Peyer's patch (tissue), 4 donors: ENCODE measurements around the gene SCP2. TPM values are rescaled to one million over a fixed set of nuclear protein-coding genes. Genes with fewer than 3 reads are reported as not detected.
A peak's percentile ranks its signal among the peaks of the same experiment; 100 is the strongest.

Experiments
- DNase-seq, 3 donors: peaks; one replicate each; pipeline ENCODE4 v3.0.0-alpha.2; 2017 to 2019
- H3K27ac ChIP-seq, 4 donors: fragments of 200-600 bp; sonication (generic); one replicate each; pipeline ENCODE4 v1.5.1; 2016 to 2019
- H3K27me3 ChIP-seq, 2 donors: fragments of 200-600 bp; sonication (generic); one replicate each; pipeline ENCODE4 v1.5.1; 2019
- H3K36me3 ChIP-seq, 3 donors: fragments of 200-600 bp; sonication (generic); one replicate each; pipeline ENCODE4 v1.5.1; 2016 to 2019
- H3K4me1 ChIP-seq, 4 donors: fragments of 200-600 bp; sonication (generic); one replicate each; pipeline ENCODE4 v1.5.1; 2016 to 2019
- H3K4me3 ChIP-seq, 4 donors: fragments of 200-600 bp; sonication (generic); 1 replicate in 3 of 4; 2 replicates in 1 of 4; pipeline ENCODE4 v1.5.1; 2016 to 2019; ENCODE audit warnings: mild to moderate bottlenecking in 1 of 4
- H3K9me3 ChIP-seq, 4 donors: fragments of 200-600 bp; sonication (generic); one replicate each; pipeline ENCODE4 v1.5.1; 2016 to 2019; ENCODE audit warnings: mild to moderate bottlenecking in 1 of 4
- POLR2A ChIP-seq, 2 donors: fragments of 450-650 bp; IDR thresholded peaks; one replicate each; pipeline ENCODE4 v1.5.1; 2017; ENCODE audit warnings: antibody characterized with exemption in 2 of 2, mild to moderate bottlenecking in 2 of 2, moderate library complexity in 2 of 2
- total RNA-seq, 4 donors: library from RNA; depleted of rRNA; stranded (reverse); fragments of >200 nt; gene quantifications; one replicate each; pipeline ENCODE4 v1.1.0, GENCODE V29; 2016
- TF ChIP-seq, protein P1 (sequence below), 6 experiments: fragments of 450-650 bp in 4 of 6; fragments of 200-600 bp in 2 of 6; sonication (generic) in 1 of 6; IDR thresholded peaks; one replicate each; pipeline ENCODE4 v1.5.1; 2017 to 2019; ENCODE audit warnings: antibody characterized with exemption in 6 of 6, mild to moderate bottlenecking in 3 of 6, moderate library complexity in 1 of 6

SCP2 gene
- total RNA-seq, 4 donors from 2014 or later: 161 to 402 (median 219) TPM

DNA sequence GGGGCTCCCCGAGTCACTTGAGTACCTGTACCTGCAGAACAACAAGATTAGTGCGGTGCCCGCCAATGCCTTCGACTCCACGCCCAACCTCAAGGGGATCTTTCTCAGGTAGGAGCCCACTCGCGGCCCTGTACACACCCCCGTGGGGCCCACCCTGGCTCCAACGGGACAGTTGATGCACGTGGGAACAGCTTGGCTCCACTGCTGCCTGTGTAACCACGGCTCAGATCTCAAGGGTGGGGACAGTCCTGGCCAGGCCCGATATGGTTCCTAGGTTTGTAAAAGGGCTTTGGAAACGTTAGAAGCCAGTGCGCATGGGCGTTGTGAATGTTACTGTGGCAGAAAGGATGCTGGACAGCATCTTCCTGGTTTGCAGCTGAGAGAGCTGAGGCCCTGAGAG is 153.7 kb downstream of the SCP2 start:
- Histone ChIP-seq H3K9me3 (no peaks in the 10 kb centered on the region), H3K27me3 (no peaks in the 10 kb centered on the region), H3K27ac (no peak overlapping the region), H3K4me1 (no peaks in the 10 kb centered on the region), H3K36me3 (no peaks in the 10 kb centered on the region), H3K4me3 (no peak overlapping the region)
- TF ChIP-seq, protein P1, sequence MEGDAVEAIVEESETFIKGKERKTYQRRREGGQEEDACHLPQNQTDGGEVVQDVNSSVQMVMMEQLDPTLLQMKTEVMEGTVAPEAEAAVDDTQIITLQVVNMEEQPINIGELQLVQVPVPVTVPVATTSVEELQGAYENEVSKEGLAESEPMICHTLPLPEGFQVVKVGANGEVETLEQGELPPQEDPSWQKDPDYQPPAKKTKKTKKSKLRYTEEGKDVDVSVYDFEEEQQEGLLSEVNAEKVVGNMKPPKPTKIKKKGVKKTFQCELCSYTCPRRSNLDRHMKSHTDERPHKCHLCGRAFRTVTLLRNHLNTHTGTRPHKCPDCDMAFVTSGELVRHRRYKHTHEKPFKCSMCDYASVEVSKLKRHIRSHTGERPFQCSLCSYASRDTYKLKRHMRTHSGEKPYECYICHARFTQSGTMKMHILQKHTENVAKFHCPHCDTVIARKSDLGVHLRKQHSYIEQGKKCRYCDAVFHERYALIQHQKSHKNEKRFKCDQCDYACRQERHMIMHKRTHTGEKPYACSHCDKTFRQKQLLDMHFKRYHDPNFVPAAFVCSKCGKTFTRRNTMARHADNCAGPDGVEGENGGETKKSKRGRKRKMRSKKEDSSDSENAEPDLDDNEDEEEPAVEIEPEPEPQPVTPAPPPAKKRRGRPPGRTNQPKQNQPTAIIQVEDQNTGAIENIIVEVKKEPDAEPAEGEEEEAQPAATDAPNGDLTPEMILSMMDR (IDR thresholded peaks at IDR 0.05): no peak
- TF ChIP-seq POLR2A (IDR thresholded peaks at IDR 0.05): no peak
- peak in 1 of 3 donors; percentile 38 for DNase-seq

DNA sequence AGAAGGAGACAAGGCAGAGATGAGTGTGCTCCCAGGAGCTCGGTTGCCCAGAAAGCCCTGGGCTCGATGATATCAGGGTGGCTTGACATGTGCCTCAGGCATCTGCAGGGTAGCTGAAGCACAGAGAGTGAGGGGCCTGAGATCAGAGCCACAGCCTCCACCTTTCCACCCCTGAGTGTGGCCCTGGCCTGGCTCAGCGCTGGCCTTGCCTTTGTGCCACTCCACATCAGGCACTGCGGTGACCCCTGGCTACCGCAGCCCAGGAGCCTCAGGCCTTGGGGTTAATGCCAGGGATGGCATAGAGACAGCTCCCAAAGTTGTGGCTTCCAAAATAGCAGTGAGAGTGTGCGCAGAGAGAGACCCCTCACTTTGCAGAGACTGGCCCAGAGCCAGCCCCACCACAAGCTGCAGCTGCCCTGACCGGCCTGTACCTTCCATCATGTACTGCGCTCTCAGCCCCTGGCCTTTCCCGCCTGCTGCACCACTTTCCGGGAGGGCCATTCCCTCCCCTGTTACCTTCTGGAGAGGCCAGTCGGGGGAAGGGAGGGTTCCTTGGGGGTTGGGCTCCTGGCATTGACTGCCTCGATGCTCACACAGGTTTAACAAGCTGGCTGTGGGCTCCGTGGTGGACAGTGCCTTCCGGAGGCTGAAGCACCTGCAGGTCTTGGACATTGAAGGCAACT is 154.4 kb downstream of the SCP2 start:
- H3K4me1 ChIP-seq: no peaks in the 10 kb centered on the region
- H3K4me3 ChIP-seq: no peak overlapping the region
- no peaks in the 10 kb centered on the region for H3K9me3 ChIP-seq
- TF ChIP-seq POLR2A (IDR thresholded peaks at IDR 0.05): no peak
- TF ChIP-seq, protein P1 (IDR thresholded peaks at IDR 0.05): no peak
- no peaks in the 10 kb centered on the region for H3K36me3 ChIP-seq
- no peaks in the 10 kb centered on the region for H3K27me3 ChIP-seq
- no peak overlapping the region for H3K27ac ChIP-seq
- no peak for DNase-seq

DNA sequence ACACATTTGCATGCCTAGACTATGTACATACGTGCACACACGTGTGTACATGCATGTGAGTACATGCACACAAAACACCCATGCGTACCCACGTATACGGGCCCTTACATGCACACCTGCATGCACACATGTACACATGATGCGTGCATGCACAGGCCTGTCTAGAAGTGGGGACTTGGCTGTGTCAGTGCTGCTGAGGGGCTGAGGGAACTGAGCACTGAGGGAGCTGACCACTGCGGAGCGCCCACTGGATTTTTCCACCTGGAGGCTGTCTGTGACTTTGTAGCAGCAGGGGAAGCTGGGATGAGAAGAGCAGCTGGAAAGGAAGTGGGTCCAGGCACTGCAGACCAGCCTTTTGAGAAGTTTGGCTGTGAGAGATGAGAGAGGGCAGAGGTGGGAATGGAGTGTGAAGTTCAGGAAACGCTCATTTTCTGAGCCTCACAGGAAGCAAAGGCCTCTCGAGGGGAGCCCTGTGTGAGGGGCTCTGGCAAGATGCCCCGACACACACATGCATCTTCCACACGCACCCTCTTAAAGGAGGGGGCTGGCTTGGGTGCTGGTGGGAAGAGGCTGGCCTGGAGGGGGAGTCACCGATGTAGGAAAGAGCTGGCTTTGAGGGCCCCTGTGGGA is 155.9 kb downstream of the SCP2 start:
- no peak for DNase-seq
- no peak overlapping the region for H3K27ac ChIP-seq
- TF ChIP-seq, protein P1 (IDR thresholded peaks at IDR 0.05): no peak
- TF ChIP-seq POLR2A (IDR thresholded peaks at IDR 0.05): no peak
- H3K36me3 ChIP-seq: no peaks in the 10 kb centered on the region
- no peaks in the 10 kb centered on the region for H3K27me3 ChIP-seq
- no peaks in the 10 kb centered on the region for H3K4me1 ChIP-seq
- no peaks in the 10 kb centered on the region for H3K9me3 ChIP-seq
- H3K4me3 ChIP-seq: no peak overlapping the region

DNA sequence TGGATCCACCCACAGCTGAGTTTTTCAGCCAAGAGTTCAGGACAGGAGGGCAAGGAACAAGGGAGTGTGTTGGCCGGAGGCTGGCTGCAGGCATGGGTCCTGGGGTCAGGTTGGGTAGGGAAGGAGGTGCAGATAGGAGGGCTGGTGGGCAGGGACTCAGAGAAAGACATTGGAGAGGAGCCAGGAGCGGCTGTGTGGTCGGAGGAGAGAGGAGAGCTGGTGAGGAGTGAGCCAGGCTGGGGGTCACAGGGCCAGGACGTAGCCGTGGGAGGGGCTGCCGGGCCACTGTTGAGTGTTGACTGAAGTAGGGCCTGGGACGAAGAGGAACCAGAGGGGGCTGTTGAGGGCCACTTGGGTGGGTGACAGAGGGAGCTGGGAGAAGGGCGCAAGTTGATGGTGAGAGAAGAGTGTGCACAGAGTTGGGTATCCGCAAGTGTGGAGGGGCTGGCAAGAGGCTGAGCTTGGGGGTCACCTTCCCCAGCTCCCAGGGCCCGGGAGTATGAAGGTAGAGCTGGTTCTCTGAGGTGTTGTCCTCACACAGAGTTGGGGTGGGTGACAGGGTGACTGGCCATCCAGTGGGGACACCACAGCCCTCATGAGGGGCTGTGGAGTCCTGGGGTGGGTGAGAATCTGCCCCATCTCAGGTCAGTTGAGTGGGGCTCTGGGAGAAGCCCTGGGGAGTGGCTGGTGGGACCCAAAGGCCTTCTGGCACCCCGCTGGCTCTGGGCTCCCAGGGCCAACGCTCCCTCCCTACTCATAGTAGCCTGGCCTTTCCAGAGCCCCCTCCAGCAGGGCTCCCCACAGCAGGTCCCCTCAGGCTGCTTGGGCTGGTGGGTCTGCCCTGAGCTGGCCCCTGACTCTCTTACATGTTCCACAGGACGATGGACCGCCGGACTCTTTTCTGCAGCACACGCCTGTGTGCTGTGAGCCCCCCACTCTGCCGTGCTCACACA is 156.8 kb downstream of the SCP2 start:
- no peak for DNase-seq
- Histone ChIP-seq H3K27me3 (no peaks in the 10 kb centered on the region), H3K4me1 (peaks cover 0 to 4% (median 0%) of the 10 kb centered on the region in 4 donors), H3K27ac (no peak overlapping the region), H3K9me3 (no peaks in the 10 kb centered on the region), H3K36me3 (no peaks in the 10 kb centered on the region), H3K4me3 (no peak overlapping the region)
- TF ChIP-seq POLR2A (IDR thresholded peaks at IDR 0.05): no peak
- TF ChIP-seq, protein P1 (IDR thresholded peaks at IDR 0.05): no peak

DNA sequence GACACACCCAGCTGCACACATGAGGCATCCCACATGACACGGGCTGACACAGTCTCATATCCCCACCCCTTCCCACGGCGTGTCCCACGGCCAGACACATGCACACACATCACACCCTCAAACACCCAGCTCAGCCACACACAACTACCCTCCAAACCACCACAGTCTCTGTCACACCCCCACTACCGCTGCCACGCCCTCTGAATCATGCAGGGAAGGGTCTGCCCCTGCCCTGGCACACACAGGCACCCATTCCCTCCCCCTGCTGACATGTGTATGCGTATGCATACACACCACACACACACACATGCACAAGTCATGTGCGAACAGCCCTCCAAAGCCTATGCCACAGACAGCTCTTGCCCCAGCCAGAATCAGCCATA is 157.5 kb downstream of the SCP2 start:
- H3K27me3 ChIP-seq: no peaks in the 10 kb centered on the region
- no peak overlapping the region for H3K4me3 ChIP-seq
- no peak overlapping the region for H3K27ac ChIP-seq
- H3K9me3 ChIP-seq: no peaks in the 10 kb centered on the region
- TF ChIP-seq POLR2A (IDR thresholded peaks at IDR 0.05): no peak
- TF ChIP-seq, protein P1 (IDR thresholded peaks at IDR 0.05): no peak
- no peaks in the 10 kb centered on the region for H3K36me3 ChIP-seq
- peaks cover 0 to 10% (median 0%) of the 10 kb centered on the region in 4 donors for H3K4me1 ChIP-seq
- DNase-seq: no peak
